ENCODE results near the gene SGCG. TPM values are rescaled to one million over a fixed set of nuclear protein-coding genes. Genes with fewer than 3 reads are reported as not detected.

The SGCG gene
- total and polyA plus RNA-seq, 2 of the 4 experiments (the other 2 are of a cell fraction) = under 0.01 TPM; not detected in 1

- Histone ChIP-seq H3K4ac (ENCODE audit: low read depth, low read length) (no peak overlapping the region), H2BK120ac (ENCODE audit: low read depth, low read length) (no peak overlapping the region)
- in situ Hi-C loops (cut with MboI; ENCODE audit: low sequenced_read_pairs) = no loop called here
Observed at GRCh38 chr13:23185542-23185941, 4.8 kb downstream of the SGCG start.

More at GRCh38 chr13:23185542-23185941, 4.8 kb downstream of the SGCG start:
- H3K36me3 ChIP-seq (ENCODE audit: control insufficient read depth, insufficient read depth, low read length) = no peaks in the 10 kb centered on the region
- H3K4me1 ChIP-seq (ENCODE audit: control insufficient read depth, insufficient read depth, low read length) = no peaks in the 10 kb centered on the region
- dilution Hi-C loops (cut with HindIII; ENCODE audit: low sequenced_read_pairs, unreplicated experiment) = no loop called here
- no peak overlapping the region for H2AFZ ChIP-seq (replicated peaks; ENCODE audit: low read length, poor library complexity)
- no peak overlapping the region for H2BK20ac ChIP-seq (ENCODE audit: low read depth, low read length)
- H2BK5ac ChIP-seq (ENCODE audit: low read depth, low read length, poor library complexity, severe bottlenecking) = no peak overlapping the region
- no peak overlapping the region for H3K23ac ChIP-seq (ENCODE audit: low read depth, low read length)
- DNase-seq = no peak
- H3K14ac ChIP-seq (replicated peaks; ENCODE audit: low read depth, low read length) = no peak overlapping the region
- H3K9ac ChIP-seq (ENCODE audit: low read depth, low read length) = no peak overlapping the region
- H2BK15ac ChIP-seq (ENCODE audit: low read depth, low read length) = no peak overlapping the region
- no peak overlapping the region for H2AK5ac ChIP-seq (ENCODE audit: low read depth, low read length)
- H4K5ac ChIP-seq (ENCODE audit: low read depth, low read length) = no peak overlapping the region
- no peaks in the 10 kb centered on the region for H4K20me1 ChIP-seq (ENCODE audit: insufficient read depth, low read length)
- no TSS peak for BruUV-seq (replicated peaks)
- no peak for ATAC-seq (ENCODE audit: low read depth)
- no peak overlapping the region for H3K4me3 ChIP-seq (ENCODE audit: insufficient read depth, low read depth, low read length)
- H3K56ac ChIP-seq (ENCODE audit: extremely low read depth, insufficient read depth, low read length) = no peak overlapping the region
- WGBS, 2 experiments (ENCODE audit: extremely low coverage in 2 of 2, insufficient read length in 1 of 2) = no CpG with 5 or more reads among the region's 9 CpGs
- no peak overlapping the region for H3K27ac ChIP-seq (ENCODE audit: insufficient read depth, low read length)
- H3K9me3 ChIP-seq (ENCODE audit: control insufficient read depth, insufficient read depth, low read length) = no peaks in the 10 kb centered on the region
- no peak overlapping the region for H3K4me2 ChIP-seq (ENCODE audit: low read depth, low read length)
- H3K9me1 ChIP-seq (ENCODE audit: insufficient read depth, low read length) = no peaks in the 10 kb centered on the region; the same call in 1 of the 2 replicates
- no peak for TF ChIP-seq POLR2A (IDR thresholded peaks at IDR 0.05; ENCODE audit: low read depth, low read length)
- TF ChIP-seq MAZ (IDR thresholded peaks at IDR 0.05; ENCODE audit: borderline replicate concordance, low read depth, low read length) = no peak
- H3K27me3 ChIP-seq (ENCODE audit: control insufficient read depth, insufficient read depth, low read length) = no peaks in the 10 kb centered on the region; the same call in 1 of the 2 replicates
- no peak overlapping the region for H2AK9ac ChIP-seq (replicated peaks; ENCODE audit: low read depth, low read length, poor library complexity)
- no peak overlapping the region for H4K91ac ChIP-seq (ENCODE audit: insufficient read depth, low read depth, low read length)
- no peak overlapping the region for H4K8ac ChIP-seq (ENCODE audit: low read depth in 2 of 2, low read length in 2 of 2)
- POLR2A ChIA-PET (ENCODE audit: unreplicated experiment) = no interaction called here
- intact Hi-C loops (cut with micrococcal nuclease) = no loop called here
- H3K18ac ChIP-seq (ENCODE audit: low read depth, low read length) = no peak overlapping the region
- CTCF ChIA-PET = no interaction called here
- no peaks in the 10 kb centered on the region for H3K79me1 ChIP-seq (ENCODE audit: low read depth in 1 of 2, low read length in 2 of 2)
